AG04449 (cell line): ENCODE results near the gene ERC2.

ENCODE experiments used
- CTCF ChIA-PET: fragments of 350-600 bp; formaldehyde crosslinking; extraction: SDS; loops from one replicate; lab custom pipeline; 2021; ENCODE audit warnings: antibody characterized with exemption; lab: Yijun Ruan, JAX
- POLR2A ChIA-PET: fragments of 400-600, 350-600 bp; formaldehyde crosslinking; extraction: SDS; loops from one replicate; lab custom pipeline; 2020; ENCODE audit warnings: antibody characterized with exemption, inconsistent platforms; lab: Yijun Ruan, JAX
- DNase-seq: peaks from one replicate; pipeline ENCODE4 v3.0.0-alpha.2; 2010; ENCODE audit warnings: low read depth, low spot score
- H3K4me3 ChIP-seq: 2 replicates; pipeline ENCODE4 v1.5.1; 2011; ENCODE audit warnings: low read depth, mild to moderate bottlenecking, control low read depth, low read length
- TF ChIP-seq, protein P1 (sequence below): IDR thresholded peaks from one replicate; pipeline ENCODE4 v1.5.1; 2011; ENCODE audit warnings: mild to moderate bottlenecking, moderate library complexity, low read length, control low read depth, inconsistent platforms; ENCODE audit not compliant: insufficient read depth; ENCODE audit errors: missing control alignments

ERC2 gene

DNA sequence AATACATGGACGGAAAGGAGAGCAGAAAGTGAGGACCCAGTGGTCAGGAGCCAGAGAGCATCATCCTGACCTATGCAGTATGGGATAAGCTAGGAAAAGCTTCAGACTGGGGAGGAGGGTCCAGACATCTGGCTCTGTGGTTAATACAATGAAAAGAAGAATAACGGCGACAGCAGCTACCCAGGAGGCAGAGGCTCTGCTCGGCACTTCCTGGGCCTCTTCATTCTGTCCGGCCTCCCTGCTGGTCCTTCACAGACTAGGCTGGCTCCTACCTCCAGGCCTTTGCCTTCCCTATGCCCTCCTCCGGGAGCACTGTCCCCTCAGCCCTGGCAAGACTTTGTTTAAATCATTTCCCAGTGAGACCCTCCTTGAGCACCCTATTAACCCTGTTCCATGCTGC lies 922.3 kb downstream of the ERC2 start:
- POLR2A ChIA-PET = no interaction called here
- TF ChIP-seq, protein P1, sequence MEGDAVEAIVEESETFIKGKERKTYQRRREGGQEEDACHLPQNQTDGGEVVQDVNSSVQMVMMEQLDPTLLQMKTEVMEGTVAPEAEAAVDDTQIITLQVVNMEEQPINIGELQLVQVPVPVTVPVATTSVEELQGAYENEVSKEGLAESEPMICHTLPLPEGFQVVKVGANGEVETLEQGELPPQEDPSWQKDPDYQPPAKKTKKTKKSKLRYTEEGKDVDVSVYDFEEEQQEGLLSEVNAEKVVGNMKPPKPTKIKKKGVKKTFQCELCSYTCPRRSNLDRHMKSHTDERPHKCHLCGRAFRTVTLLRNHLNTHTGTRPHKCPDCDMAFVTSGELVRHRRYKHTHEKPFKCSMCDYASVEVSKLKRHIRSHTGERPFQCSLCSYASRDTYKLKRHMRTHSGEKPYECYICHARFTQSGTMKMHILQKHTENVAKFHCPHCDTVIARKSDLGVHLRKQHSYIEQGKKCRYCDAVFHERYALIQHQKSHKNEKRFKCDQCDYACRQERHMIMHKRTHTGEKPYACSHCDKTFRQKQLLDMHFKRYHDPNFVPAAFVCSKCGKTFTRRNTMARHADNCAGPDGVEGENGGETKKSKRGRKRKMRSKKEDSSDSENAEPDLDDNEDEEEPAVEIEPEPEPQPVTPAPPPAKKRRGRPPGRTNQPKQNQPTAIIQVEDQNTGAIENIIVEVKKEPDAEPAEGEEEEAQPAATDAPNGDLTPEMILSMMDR = no peak
- no peak overlapping the region for H3K4me3 ChIP-seq
- DNase-seq = no peak
- CTCF ChIA-PET = interaction anchor here (0.9 kb wide), 1 partner anchor 177 kb away, joined by 3 read pairs; no protein-coding TSS in a partner anchor

DNA sequence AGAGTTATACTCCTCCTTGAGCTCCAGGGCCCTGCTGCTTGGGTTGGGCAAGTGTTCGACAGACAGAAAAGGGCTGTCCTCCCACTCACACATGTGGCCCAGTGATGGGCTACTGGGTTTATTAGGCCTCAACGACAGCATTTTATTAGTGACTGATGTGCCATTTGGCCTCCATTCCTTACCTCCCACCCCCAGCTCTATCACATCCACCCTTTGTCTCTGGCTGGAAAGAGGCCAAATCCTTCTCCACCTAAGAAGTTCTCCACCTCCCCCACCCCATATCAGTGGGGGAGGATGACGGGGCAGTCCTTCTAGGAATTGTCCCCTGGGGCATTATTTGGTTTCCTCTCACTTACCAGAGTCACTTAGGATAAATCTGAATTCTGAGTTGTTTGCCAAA lies 924.0 kb downstream of the ERC2 start:
- TF ChIP-seq, protein P1 = no peak
- POLR2A ChIA-PET = no interaction called here
- no peak overlapping the region for H3K4me3 ChIP-seq
- no peak for DNase-seq
- CTCF ChIA-PET = no interaction called here

DNA sequence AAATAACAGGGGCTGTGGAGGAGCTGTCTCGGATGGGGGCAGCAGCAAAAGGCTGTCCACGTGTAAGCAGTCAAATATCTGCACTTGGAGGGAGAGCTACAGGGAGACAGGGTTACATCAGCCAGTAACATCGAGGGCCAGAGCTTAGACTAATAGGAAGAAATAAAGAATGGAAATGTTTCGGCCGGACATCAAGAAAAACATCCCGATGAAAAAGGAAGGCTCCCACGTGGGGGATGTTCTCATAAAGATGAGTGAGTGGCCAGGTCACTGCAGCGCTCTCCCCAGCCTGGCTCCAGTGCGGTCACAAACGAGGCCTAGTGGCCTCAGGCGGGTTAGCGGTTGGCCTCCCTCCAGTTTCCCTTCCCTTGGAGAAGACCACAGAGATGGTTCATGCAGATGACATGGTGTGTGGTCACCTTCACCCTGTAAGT lies 925.1 kb downstream of the ERC2 start:
- CTCF ChIA-PET = no interaction called here
- TF ChIP-seq, protein P1 = no peak
- POLR2A ChIA-PET = no interaction called here
- H3K4me3 ChIP-seq = no peak overlapping the region
- no peak for DNase-seq

DNA sequence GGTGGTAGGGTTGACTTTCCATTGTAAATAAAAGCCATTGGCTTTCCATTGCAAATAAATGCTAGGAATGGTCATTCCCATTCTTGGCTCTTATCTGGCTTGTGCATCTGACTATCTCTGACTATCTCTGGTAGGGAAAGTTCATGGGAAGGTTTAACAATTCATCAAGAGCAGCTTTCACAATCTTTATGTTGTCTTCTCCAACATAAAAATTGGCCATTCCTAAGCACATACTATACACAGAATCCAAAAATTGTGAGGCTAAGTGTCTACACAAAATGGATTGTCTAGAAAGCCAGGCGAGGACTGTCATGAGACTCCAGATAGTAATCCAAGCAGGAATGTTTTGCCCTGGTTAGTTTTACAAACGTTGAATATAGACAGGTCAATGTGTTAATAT lies 926.8 kb downstream of the ERC2 start:
- POLR2A ChIA-PET = no interaction called here
- DNase-seq = no peak
- TF ChIP-seq, protein P1 = no peak
- CTCF ChIA-PET = interaction anchor here (1.3 to 1.7 kb wide), 2 partner anchors 27 to 181 kb away, joined by 3 to 5 read pairs; no protein-coding TSS in a partner anchor
- no peak overlapping the region for H3K4me3 ChIP-seq

DNA sequence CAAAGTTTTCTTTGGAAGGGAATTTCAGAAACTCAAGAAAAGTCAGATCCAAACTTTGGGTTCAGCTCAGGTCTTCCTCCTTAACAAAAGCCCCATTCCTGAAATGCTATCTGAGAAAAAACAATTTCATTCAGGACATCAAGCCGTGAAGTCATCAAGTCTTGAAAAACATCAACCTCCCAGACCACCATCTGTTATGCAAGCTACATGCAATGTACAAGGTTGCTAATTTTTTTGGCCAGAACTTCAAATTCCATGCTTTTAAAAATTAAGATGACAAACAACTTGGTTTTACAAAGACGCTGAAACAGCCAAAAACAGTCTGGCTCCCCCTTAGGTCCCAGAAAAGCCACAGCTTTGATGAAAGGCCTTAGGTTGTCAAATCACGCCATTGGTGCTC lies 927.3 kb downstream of the ERC2 start:
- no peak overlapping the region for H3K4me3 ChIP-seq
- TF ChIP-seq, protein P1 = no peak
- POLR2A ChIA-PET = no interaction called here

DNA sequence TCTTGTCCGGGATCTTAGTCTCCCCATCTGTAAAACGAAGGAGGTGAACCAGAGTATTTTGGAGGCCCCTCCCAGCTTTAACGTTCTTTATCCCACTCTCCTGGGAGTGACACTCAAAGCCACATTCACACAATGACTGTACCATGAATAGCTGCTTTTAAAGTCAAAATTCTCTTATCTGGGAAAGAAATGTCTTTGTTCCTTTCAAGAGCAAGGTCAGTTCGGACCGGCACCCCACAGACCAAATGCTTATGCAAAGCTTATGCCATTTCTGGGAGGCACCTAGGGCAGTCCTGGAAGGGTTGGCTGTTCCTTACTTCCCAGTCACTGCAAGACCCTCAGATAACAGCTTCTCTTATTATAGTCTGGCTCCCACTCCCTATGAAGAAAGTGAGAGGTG lies 927.7 kb downstream of the ERC2 start:
- H3K4me3 ChIP-seq = no peak overlapping the region
- POLR2A ChIA-PET = no interaction called here
- CTCF ChIA-PET = interaction anchor here (1.3 to 1.7 kb wide), 2 partner anchors 26 to 182 kb away, joined by 3 to 5 read pairs; no protein-coding TSS in a partner anchor
- TF ChIP-seq, protein P1 = no peak
- no peak for DNase-seq

More for the DNA sequence above, 927.3 kb downstream of the ERC2 start:
- no peak for DNase-seq
- CTCF ChIA-PET = interaction anchor here (1.3 to 1.7 kb wide), 2 partner anchors 27 to 182 kb away, joined by 3 to 5 read pairs; no protein-coding TSS in a partner anchor
